Natural killer cell (primary cell): Measurements from ENCODE around the gene GALNT9. TPM values are rescaled to one million over a fixed set of nuclear protein-coding genes. Genes with fewer than 3 reads are reported as not detected.

Experiments
- ATAC-seq, 3 donors: fragments of 150-1000 bp in 2 of 3; fragments of 200-7000 bp in 1 of 3; cut with Tn5 transposase; 1 replicate in 1 of 3; 2 replicates in 2 of 3; pipeline ENCODE4 v1.10.0; 2021; ENCODE audit warnings: mild to moderate bottlenecking in 2 of 3, moderate library complexity in 2 of 3
- DNase-seq, 2 donors: peaks; one replicate each; pipeline versions ENCODE4 v3.0.0 to v3.0.0-alpha.2; 2013 to 2021; ENCODE audit warnings: mixed read lengths in 1 of 2
- H3K27ac ChIP-seq: one replicate; pipeline ENCODE4 v1.5.1; 2013; ENCODE audit warnings: mild to moderate bottlenecking, low read length
- H3K27me3 ChIP-seq: one replicate; pipeline ENCODE4 v1.6.1; 2013; ENCODE audit warnings: low read length; ENCODE audit not compliant: control insufficient read depth, insufficient read depth
- H3K36me3 ChIP-seq: one replicate; pipeline ENCODE4 v1.6.1; 2013; ENCODE audit warnings: low read length; ENCODE audit not compliant: control insufficient read depth, insufficient read depth
- H3K4me1 ChIP-seq: one replicate; pipeline ENCODE4 v1.6.1; 2013; ENCODE audit warnings: low read length; ENCODE audit not compliant: control insufficient read depth, insufficient read depth
- H3K4me3 ChIP-seq: one replicate; pipeline ENCODE4 v1.5.1; 2013; ENCODE audit warnings: low read length
- H3K9me3 ChIP-seq: one replicate; pipeline ENCODE4 v1.6.1; 2013; ENCODE audit warnings: low read length; ENCODE audit not compliant: control insufficient read depth, insufficient read depth
- H3K27ac Mint-ChIP-seq, 2 donors: one replicate each; pipeline ENCODE4 v1.8.0; 2022; ENCODE audit warnings: mild to moderate bottlenecking in 2 of 2, mixed read lengths in 2 of 2, moderate library complexity in 1 of 2
- H3K27me3 Mint-ChIP-seq, 2 donors: one replicate each; pipeline ENCODE4 v1.8.0; 2022; ENCODE audit warnings: low read depth in 2 of 2, mixed read lengths in 2 of 2
- H3K36me3 Mint-ChIP-seq: one replicate; pipeline ENCODE4 v1.8.0; 2022; ENCODE audit warnings: mixed read lengths
- H3K4me1 Mint-ChIP-seq, 2 donors: one replicate each; pipeline ENCODE4 v1.8.0; 2022; ENCODE audit warnings: mixed read lengths in 2 of 2
- H3K4me3 Mint-ChIP-seq: one replicate; pipeline ENCODE4 v1.8.0; 2022; ENCODE audit warnings: mild to moderate bottlenecking, moderate library complexity, mixed read lengths
- H3K9me3 Mint-ChIP-seq, 2 donors: one replicate each; pipeline ENCODE4 v1.8.0; 2022; ENCODE audit warnings: mixed read lengths in 2 of 2
- WGBS: methylation state at CpG from one replicate; pipeline ENCODE4 v1.1.7; 2013; ENCODE audit warnings: missing lambda C conversion rate; ENCODE audit not compliant: insufficient coverage; 5-methylcytosine and 5-hydroxymethylcytosine counted together
- intact Hi-C: fragments of 100-400 bp; cut with micrococcal nuclease; formaldehyde crosslinking; loops from one replicate; pipeline ENCODE4 v1.14.2; 2022
- total RNA-seq, 4 donors: library from RNA; stranded (reverse); fragments of 120-200 nt in 1 of 4; gene quantifications; one replicate each; pipeline versions ENCODE4 v1.2.3 to v1.2.4, GENCODE V29; 2013 to 2022
- TF ChIP-seq, protein P1 (sequence below): fragments of 200-600 bp; IDR thresholded peaks from one replicate; pipeline ENCODE4 v1.8.0; 2022; ENCODE audit warnings: antibody characterized with exemption

Gene GALNT9
- total RNA-seq, 3 donors from 2014 or later (not counting 1 experiment from before 2014, with no cell fraction given): not detected

GRCh38 chr12:132313182-132313581, 16.2 kb downstream of the GALNT9 start:
- Mint-ChIP-seq H3K4me1 (no peaks in the 10 kb centered on the region), H3K9me3 (no peaks in the 10 kb centered on the region), H3K36me3 (no peaks in the 10 kb centered on the region), H3K4me3 (no peak overlapping the region), H3K27ac (no peak overlapping the region), H3K27me3 (no peaks in the 10 kb centered on the region)
- WGBS: 92% methylated on average over 1 of the region's 1 CpG
- no peaks in the 10 kb centered on the region for H3K4me1 ChIP-seq
- H3K27me3 ChIP-seq: no peaks in the 10 kb centered on the region
- no peak overlapping the region for H3K27ac ChIP-seq
- no peak overlapping the region for H3K4me3 ChIP-seq
- DNase-seq: no peak
- intact Hi-C loops: no loop called here
- TF ChIP-seq, protein P1, sequence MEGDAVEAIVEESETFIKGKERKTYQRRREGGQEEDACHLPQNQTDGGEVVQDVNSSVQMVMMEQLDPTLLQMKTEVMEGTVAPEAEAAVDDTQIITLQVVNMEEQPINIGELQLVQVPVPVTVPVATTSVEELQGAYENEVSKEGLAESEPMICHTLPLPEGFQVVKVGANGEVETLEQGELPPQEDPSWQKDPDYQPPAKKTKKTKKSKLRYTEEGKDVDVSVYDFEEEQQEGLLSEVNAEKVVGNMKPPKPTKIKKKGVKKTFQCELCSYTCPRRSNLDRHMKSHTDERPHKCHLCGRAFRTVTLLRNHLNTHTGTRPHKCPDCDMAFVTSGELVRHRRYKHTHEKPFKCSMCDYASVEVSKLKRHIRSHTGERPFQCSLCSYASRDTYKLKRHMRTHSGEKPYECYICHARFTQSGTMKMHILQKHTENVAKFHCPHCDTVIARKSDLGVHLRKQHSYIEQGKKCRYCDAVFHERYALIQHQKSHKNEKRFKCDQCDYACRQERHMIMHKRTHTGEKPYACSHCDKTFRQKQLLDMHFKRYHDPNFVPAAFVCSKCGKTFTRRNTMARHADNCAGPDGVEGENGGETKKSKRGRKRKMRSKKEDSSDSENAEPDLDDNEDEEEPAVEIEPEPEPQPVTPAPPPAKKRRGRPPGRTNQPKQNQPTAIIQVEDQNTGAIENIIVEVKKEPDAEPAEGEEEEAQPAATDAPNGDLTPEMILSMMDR: no peak
- ATAC-seq: no peak
- peaks cover 4% of the 10 kb centered on the region for H3K9me3 ChIP-seq
- H3K36me3 ChIP-seq: no peaks in the 10 kb centered on the region

DNA sequence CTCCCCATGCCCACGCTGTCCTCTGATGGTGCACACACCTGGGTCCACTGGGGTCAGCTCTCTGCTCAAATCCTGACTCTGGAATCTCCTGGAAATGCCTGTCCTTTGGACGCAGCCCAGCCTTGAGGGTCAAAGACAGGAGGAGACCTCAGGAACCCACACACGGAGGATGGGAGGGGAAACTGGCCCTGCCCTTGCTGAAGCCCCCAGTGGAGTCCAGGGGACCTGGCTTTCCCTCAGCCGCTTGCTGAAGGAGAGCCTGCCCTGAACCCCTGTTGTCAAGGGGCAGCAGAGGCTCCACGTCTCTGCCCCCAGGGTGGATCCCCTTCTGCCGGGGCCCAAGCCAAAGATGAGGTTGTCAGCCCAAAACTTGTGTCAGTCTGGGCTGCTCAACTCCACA, 16.9 kb downstream of the GALNT9 start:
- no peak overlapping the region for H3K27ac ChIP-seq
- intact Hi-C loops: no loop called here
- Mint-ChIP-seq H3K4me3 (no peak overlapping the region), H3K9me3 (no peaks in the 10 kb centered on the region), H3K27ac (no peak overlapping the region), H3K27me3 (no peaks in the 10 kb centered on the region), H3K4me1 (no peaks in the 10 kb centered on the region), H3K36me3 (no peaks in the 10 kb centered on the region)
- no peaks in the 10 kb centered on the region for H3K36me3 ChIP-seq
- TF ChIP-seq, protein P1: no peak
- WGBS: 87% methylated on average over 6 of the region's 6 CpGs
- no peaks in the 10 kb centered on the region for H3K4me1 ChIP-seq
- H3K27me3 ChIP-seq: no peaks in the 10 kb centered on the region
- no peak for DNase-seq
- peaks cover 4% of the 10 kb centered on the region for H3K9me3 ChIP-seq
- H3K4me3 ChIP-seq: no peak overlapping the region
- no peak for ATAC-seq

DNA sequence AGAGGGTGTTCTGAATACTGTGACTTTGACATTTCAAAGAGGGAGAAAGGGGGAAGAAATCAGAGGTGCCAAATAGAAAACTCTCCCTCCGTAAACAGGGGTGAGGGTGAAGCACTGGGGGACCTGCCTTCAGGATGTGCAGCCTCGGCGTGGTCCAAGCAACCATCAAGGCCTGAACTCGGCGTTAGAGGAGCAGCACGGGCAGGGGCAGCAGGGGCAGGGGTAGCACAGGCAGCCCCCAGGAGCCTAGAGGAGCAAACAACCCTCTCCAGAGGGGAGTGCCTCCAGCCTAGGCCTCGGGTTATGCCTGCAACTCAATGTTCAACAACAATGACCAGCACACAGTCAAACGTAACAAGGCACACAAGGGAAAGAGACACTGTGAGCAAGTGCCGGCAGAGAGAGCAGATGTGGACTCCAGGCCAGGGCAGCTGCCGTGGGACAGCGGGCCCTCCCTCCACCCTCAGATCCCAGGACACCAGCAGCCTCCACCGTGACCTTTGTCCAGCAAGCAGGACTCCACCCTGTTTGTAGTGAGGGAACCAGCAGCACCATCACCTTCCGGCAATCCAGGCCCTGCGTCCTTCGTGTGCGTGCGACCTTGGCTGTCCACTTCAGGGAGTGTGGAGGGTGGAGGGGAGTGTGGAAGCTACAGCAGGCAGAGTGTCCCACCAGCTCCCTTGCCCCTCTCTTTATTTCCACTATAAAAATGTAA, 18.0 kb downstream of the GALNT9 start:
- Mint-ChIP-seq H3K27me3 (no peaks in the 10 kb centered on the region), H3K4me3 (no peak overlapping the region), H3K4me1 (no peaks in the 10 kb centered on the region), H3K9me3 (no peaks in the 10 kb centered on the region), H3K36me3 (no peaks in the 10 kb centered on the region), H3K27ac (no peak overlapping the region)
- ATAC-seq (no peak), DNase-seq (no peak)
- TF ChIP-seq, protein P1: no peak
- 90% methylated on average over 11 of the region's 17 CpGs for WGBS
- intact Hi-C loops: no loop called here
- Histone ChIP-seq H3K27me3 (no peaks in the 10 kb centered on the region), H3K4me1 (no peaks in the 10 kb centered on the region), H3K9me3 (peaks cover 4% of the 10 kb centered on the region), H3K27ac (no peak overlapping the region), H3K4me3 (no peak overlapping the region), H3K36me3 (no peaks in the 10 kb centered on the region)
